Measurements from ENCODE around the gene MT1M. TPM values are rescaled to one million over a fixed set of nuclear protein-coding genes. Genes with fewer than 3 reads are reported as not detected.

MT1M gene
- total RNA-seq, 1 donor from 2014 or later, result not detected

DNA sequence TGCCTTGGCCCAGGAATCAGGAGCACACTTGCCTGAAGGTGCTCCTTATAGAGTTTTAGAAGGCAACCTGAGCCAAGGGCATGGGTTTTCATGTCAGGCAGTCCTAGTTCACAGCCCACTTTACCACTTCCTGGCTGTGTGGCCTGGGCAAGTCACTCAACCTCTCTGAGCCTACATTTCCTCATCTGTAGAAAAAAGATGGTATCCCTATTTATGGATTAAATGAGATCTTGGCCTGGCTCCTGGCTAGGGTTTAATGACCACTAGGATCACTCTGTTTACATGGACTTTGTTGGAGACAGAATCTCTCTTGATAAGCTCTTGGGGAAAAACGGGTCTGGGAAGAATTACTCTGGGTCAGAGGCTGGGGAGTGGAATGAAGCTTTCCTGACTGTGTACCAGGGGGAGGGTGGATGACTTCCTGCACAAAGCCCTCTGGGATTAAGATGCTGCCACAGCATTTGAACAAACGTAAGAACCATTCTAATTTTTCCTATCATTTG, 21.8 kb upstream of the MT1M start:
- Mint-ChIP-seq H3K27ac (peak overlapping the region; percentile 87), H3K4me1 (peaks cover 36% of the 10 kb centered on the region), H3K27me3 (no peaks in the 10 kb centered on the region), H3K36me3 (ENCODE audit: low read depth) (no peaks in the 10 kb centered on the region), H3K9me3 (peaks cover 2% of the 10 kb centered on the region), H3K4me3 (peak overlapping the region; percentile 93)
- ATAC-seq (ENCODE audit: low read depth) (no peak), DNase-seq (no peak)
- POLR2A ChIA-PET, result interaction anchor here (0.6 kb wide), 1 partner anchor 119 kb away, joined by 10 read pairs; no protein-coding TSS in a partner anchor
- CTCF ChIA-PET, result interaction anchor here (1.3 to 1.5 kb wide), 2 partner anchors 20 to 91 kb away, joined by 3 to 5 read pairs; no protein-coding TSS in a partner anchor
- TF ChIP-seq, protein P1, sequence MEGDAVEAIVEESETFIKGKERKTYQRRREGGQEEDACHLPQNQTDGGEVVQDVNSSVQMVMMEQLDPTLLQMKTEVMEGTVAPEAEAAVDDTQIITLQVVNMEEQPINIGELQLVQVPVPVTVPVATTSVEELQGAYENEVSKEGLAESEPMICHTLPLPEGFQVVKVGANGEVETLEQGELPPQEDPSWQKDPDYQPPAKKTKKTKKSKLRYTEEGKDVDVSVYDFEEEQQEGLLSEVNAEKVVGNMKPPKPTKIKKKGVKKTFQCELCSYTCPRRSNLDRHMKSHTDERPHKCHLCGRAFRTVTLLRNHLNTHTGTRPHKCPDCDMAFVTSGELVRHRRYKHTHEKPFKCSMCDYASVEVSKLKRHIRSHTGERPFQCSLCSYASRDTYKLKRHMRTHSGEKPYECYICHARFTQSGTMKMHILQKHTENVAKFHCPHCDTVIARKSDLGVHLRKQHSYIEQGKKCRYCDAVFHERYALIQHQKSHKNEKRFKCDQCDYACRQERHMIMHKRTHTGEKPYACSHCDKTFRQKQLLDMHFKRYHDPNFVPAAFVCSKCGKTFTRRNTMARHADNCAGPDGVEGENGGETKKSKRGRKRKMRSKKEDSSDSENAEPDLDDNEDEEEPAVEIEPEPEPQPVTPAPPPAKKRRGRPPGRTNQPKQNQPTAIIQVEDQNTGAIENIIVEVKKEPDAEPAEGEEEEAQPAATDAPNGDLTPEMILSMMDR (IDR thresholded peaks at IDR 0.05), result no peak
- intact Hi-C loops (cut with micrococcal nuclease), result no loop called here

DNA sequence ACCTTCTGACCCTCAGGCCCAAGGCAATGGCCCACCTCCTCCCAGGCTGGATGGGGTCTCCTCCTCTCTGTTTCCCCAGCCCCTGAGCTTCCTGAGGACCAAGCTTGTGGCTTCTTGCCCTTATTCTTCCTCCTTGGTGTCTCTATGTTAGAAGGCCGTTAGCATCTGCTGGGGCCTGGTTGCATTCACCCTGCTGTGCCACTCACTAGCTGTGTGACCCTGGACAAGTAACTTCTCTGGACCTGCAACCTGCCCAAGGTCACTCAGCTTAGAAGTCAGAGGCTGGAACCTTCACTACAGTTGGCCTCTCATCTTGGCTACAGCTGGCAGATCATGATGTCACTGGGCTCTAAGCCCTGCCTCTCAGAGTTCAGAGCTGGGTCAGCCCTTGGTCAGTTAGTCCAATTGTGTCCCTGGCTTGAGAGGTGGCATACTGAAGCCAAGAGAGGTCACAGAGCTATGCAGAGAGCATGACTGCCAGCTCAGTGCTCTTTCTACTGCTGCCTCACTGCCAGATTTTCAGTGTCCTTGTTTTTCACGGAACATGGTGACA, 21.1 kb upstream of the MT1M start:
- intact Hi-C loops (cut with micrococcal nuclease), result no loop called here
- no peak for DNase-seq
- Mint-ChIP-seq H3K27me3 (no peaks in the 10 kb centered on the region), H3K4me1 (peaks cover 36% of the 10 kb centered on the region), H3K9me3 (no peaks in the 10 kb centered on the region), H3K36me3 (ENCODE audit: low read depth) (no peaks in the 10 kb centered on the region), H3K4me3 (peak overlapping the region; percentile 4), H3K27ac (peak overlapping the region; percentile 87)
- POLR2A ChIA-PET, result interaction anchor here (0.8 to 1.2 kb wide), 2 partner anchors 11 to 13 kb away, joined by 3 to 5 read pairs; no protein-coding TSS in a partner anchor
- ATAC-seq (ENCODE audit: low read depth), result no peak
- CTCF ChIA-PET, result interaction anchor here (0.8 to 1.5 kb wide), 3 partner anchors 11 to 90 kb away, joined by 3 to 5 read pairs (median 3); no protein-coding TSS in a partner anchor
- TF ChIP-seq, protein P1 (IDR thresholded peaks at IDR 0.05), result no peak

DNA sequence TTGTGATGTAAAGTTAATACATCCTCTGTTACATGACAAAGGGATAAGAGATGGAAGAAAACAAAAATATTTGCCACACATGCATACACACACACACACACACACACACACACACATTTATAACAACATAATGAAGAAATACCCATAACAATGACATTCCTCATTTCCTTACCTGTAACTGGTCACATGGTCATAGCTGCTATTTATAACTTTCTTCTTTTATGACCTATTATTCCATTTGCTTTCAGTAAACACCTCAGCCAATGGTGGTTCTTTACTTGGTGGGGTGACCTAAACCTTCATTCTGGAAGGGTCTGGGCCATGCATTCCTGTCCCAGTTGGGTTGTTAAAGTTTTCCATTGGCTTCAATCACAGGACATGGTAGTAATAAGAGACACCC, 18.8 kb upstream of the MT1M start:
- Mint-ChIP-seq H3K36me3 (ENCODE audit: low read depth) (no peaks in the 10 kb centered on the region), H3K4me3 (no peak overlapping the region), H3K27me3 (peaks cover 20% of the 10 kb centered on the region), H3K9me3 (no peaks in the 10 kb centered on the region), H3K27ac (no peak overlapping the region), H3K4me1 (peaks cover 36% of the 10 kb centered on the region)
- TF ChIP-seq, protein P1 (IDR thresholded peaks at IDR 0.05), result no peak
- ATAC-seq (ENCODE audit: low read depth) (no peak), DNase-seq (no peak)
- ChIA-PET POLR2A (no interaction called here), CTCF (no interaction called here)
- intact Hi-C loops (cut with micrococcal nuclease), result no loop called here

DNA sequence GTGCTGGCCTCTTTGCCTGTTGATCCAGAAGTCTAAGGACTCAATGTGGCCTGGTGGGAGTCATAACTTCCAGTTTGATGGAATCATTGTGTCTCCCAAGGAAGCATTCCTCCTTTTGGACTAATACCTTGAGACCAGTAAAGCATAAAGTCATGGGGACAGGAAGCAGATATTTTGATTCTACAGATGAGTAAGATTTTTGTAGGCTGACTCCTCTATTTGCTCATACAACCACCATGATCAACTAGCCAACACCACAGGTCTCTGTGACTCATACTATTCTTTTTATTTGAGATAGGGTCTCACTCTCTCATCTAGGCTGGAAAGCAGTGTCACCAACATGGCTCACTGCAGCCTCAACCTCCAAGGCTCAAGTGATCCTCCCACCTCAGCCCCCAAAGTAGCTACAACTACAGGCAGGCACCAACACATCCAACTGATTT, 17.9 kb upstream of the MT1M start:
- POLR2A ChIA-PET, result no interaction called here
- CTCF ChIA-PET, result no interaction called here
- no peak overlapping the region for H3K27ac Mint-ChIP-seq
- ATAC-seq (ENCODE audit: low read depth) (no peak), DNase-seq (no peak)
- H3K4me1 Mint-ChIP-seq, result peaks cover 27% of the 10 kb centered on the region
- intact Hi-C loops (cut with micrococcal nuclease), result no loop called here
- H3K27me3 Mint-ChIP-seq, result peaks cover 25% of the 10 kb centered on the region
- no peaks in the 10 kb centered on the region for H3K9me3 Mint-ChIP-seq
- H3K4me3 Mint-ChIP-seq, result no peak overlapping the region
- no peaks in the 10 kb centered on the region for H3K36me3 Mint-ChIP-seq (ENCODE audit: low read depth)
- TF ChIP-seq, protein P1 (IDR thresholded peaks at IDR 0.05), result no peak

DNA sequence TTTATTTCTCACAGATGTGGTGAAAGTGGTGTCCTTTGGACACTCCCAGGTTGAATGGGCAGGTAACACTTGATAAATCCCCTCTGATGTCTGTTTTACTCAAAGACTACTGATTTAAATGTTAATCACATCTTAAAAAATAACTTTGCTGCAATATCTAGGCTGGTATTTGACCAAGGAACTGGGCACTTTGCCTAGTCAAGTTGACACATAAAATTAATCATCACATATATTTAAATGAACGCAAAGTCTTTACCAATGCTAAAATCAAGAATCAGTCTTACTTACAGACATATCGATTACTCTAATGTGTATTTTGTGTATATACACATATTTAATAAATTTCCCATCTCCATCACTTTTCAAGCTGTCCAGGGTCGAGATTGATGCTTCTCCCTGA, 17.1 kb upstream of the MT1M start:
- no peak for ATAC-seq (ENCODE audit: low read depth)
- Mint-ChIP-seq H3K27me3 (peaks cover 29% of the 10 kb centered on the region), H3K36me3 (ENCODE audit: low read depth) (no peaks in the 10 kb centered on the region), H3K27ac (no peak overlapping the region), H3K9me3 (no peaks in the 10 kb centered on the region), H3K4me1 (peaks cover 22% of the 10 kb centered on the region), H3K4me3 (no peak overlapping the region)
- ChIA-PET CTCF (no interaction called here), POLR2A (no interaction called here)
- TF ChIP-seq, protein P1 (IDR thresholded peaks at IDR 0.05), result no peak
- intact Hi-C loops (cut with micrococcal nuclease), result no loop called here
- DNase-seq, result no peak

Measured in activated B cell treated with CpG ODN at 0.5 μM for 24 hours (primary cell).